HG03460 (cell line): Measurements from ENCODE around the gene HBG1.
"Not testable (repeated sequence)": the region's sequence is repeated elsewhere in the genome, so short reads cannot be mapped to it uniquely, and the experiment has no call there.

Experiments used
- ATAC-seq: cut with Tn5 transposase; IDR thresholded peaks from one replicate; pipeline ENCODE4 v1.9.1; 2021; ENCODE audit not compliant: unreplicated experiment

The HBG1 gene

GRCh38 chr11:5277807-5278382, 28.2 kb upstream of the HBG1 start:
- ATAC-seq = no peak

GRCh38 chr11:5276697-5277096, 27.0 kb upstream of the HBG1 start:
- no peak for ATAC-seq

- no peak for ATAC-seq
Measured at GRCh38 chr11:5275369-5276110, 25.9 kb upstream of the HBG1 start.

- no peak for ATAC-seq
Measured at GRCh38 chr11:5274395-5274794, 24.7 kb upstream of the HBG1 start.

GRCh38 chr11:5272395-5273017, 22.8 kb upstream of the HBG1 start:
- ATAC-seq = no peak

- ATAC-seq = no peak
Measured at GRCh38 chr11:5269715-5270147, 20.1 kb upstream of the HBG1 start, which contains the start of gene HBE1. Gene HBE1 (minus strand): TSS chr11:5269945. CDS start chr11:5269890, 55 bp downstream.

- ATAC-seq = no peak
Measured at GRCh38 chr11:5267033-5267563, 17.4 kb upstream of the HBG1 start.

GRCh38 chr11:5266609-5267008, 17.0 kb upstream of the HBG1 start:
- ATAC-seq = no peak

- ATAC-seq = no peak
Measured at GRCh38 chr11:5265832-5266231, 16.2 kb upstream of the HBG1 start.

- ATAC-seq = no peak
Measured at GRCh38 chr11:5258543-5259262, 9.0 kb upstream of the HBG1 start.

- ATAC-seq = no peak
Measured at GRCh38 chr11:5257296-5257695, 7.6 kb upstream of the HBG1 start.

GRCh38 chr11:5254646-5255413, 5.2 kb upstream of the HBG1 start, which contains the start of gene HBG2:
Gene HBG2 (minus strand): TSS chr11:5254781. CDS start chr11:5254728, 53 bp downstream.
- not testable (repeated sequence) for ATAC-seq

GRCh38 chr11:5254023-5254422, 4.4 kb upstream of the HBG1 start:
- ATAC-seq = not testable (repeated sequence)

GRCh38 chr11:5253440-5253839, 3.8 kb upstream of the HBG1 start:
- not testable (repeated sequence) for ATAC-seq

- no peak for ATAC-seq
Measured at GRCh38 chr11:5252919-5253265, 3.2 kb upstream of the HBG1 start.

- no peak for ATAC-seq
Measured at GRCh38 chr11:5252192-5252918, 2.7 kb upstream of the HBG1 start.

GRCh38 chr11:5251746-5252145, 2.1 kb upstream of the HBG1 start:
- ATAC-seq = no peak

- ATAC-seq = no peak
Measured at GRCh38 chr11:5250543-5251204, 1.0 kb upstream of the HBG1 start.

- ATAC-seq = not testable (repeated sequence)
Measured at GRCh38 chr11:5248498-5248897, 1.2 kb downstream of the HBG1 start.
